GM12878 (cell line): ENCODE measurements around the gene CYBB. TPM values are rescaled to one million over a fixed set of nuclear protein-coding genes. Genes with fewer than 3 reads are reported as not detected.

Experiments used
- polyA plus RNA-seq, 11 experiments: library from polyadenylated mRNA; depleted of rRNA in 4 of 11; unstranded in 6 of 11; stranded (reverse) in 5 of 11; fragments of >200 nt; fragmentation: Nextera tagmentation in 4 of 11; fragmentation: Illumina TruSeq in 1 of 11; extraction: Ambion mirVana in 4 of 11; extraction: Trizol in 1 of 11; gene quantifications; 1 replicate in 1 of 11; 2 replicates in 10 of 11; pipeline versions ENCODE4 v1.2.1 to v1.2.3, GENCODE V29; 2011 to 2016; ENCODE audit warnings: inconsistent platforms in 2 of 11, missing spikeins in 2 of 11, low read depth in 1 of 11
- total RNA-seq, 4 experiments: library from RNA; depleted of rRNA in 3 of 4; stranded (reverse); fragments of >200 nt in 3 of 4; fragmentation: Illumina TruSeq in 1 of 4; extraction: Trizol in 1 of 4; gene quantifications; 2 replicates each; pipeline versions ENCODE4 v1.2.1 to v1.2.3, GENCODE V29; 2013 to 2021

The CYBB gene
- total and polyA plus RNA-seq, 10 of the 15 experiments (the other 5 are each of a cell fraction or from before 2014, with no cell fraction given), result 6.2 to 73.9 (median 24.8) TPM

Other genes starting within 250 kb of the CYBB start
- not detected in 2 replicates for gene LANCL3, start 208.4 kb upstream of the CYBB start, total RNA-seq (2014; rRNA removed)
- not detected in 2 replicates for gene LANCL3, start 208.4 kb upstream of the CYBB start, total RNA-seq (2014; rRNA removed; fragmentation: Illumina TruSeq; extraction: Trizol)
- gene LANCL3, start 208.4 kb upstream of the CYBB start, total RNA-seq (2021), result not detected in 2 replicates
- gene LANCL3, start 208.4 kb upstream of the CYBB start, polyA plus RNA-seq (2011; rRNA removed), result not detected in 2 replicates
- gene LANCL3, start 208.4 kb upstream of the CYBB start, polyA plus RNA-seq (2014; fragmentation: Illumina TruSeq; extraction: Trizol), result not detected in 2 replicates
- not detected for gene LANCL3, start 208.4 kb upstream of the CYBB start, polyA plus RNA-seq (2014; fragmentation: Nextera tagmentation; extraction: Ambion mirVana)
- gene LANCL3, start 208.4 kb upstream of the CYBB start, polyA plus RNA-seq (2014; rRNA removed), result not detected in 2 replicates
- gene LANCL3, start 208.4 kb upstream of the CYBB start, polyA plus RNA-seq (2016; fragmentation: Nextera tagmentation; extraction: Ambion mirVana), result not detected
- not detected in 2 replicates for gene XK, start 94.3 kb upstream of the CYBB start, total RNA-seq (2014; rRNA removed)
- not detected in 2 replicates for gene XK, start 94.3 kb upstream of the CYBB start, total RNA-seq (2014; rRNA removed; fragmentation: Illumina TruSeq; extraction: Trizol)
- gene XK, start 94.3 kb upstream of the CYBB start, total RNA-seq (2021), result not detected in 2 replicates
- not detected in 2 replicates for gene XK, start 94.3 kb upstream of the CYBB start, polyA plus RNA-seq (2011; rRNA removed)
- gene XK, start 94.3 kb upstream of the CYBB start, polyA plus RNA-seq (2014; fragmentation: Illumina TruSeq; extraction: Trizol), result 0.08 TPM in 1 of 2 replicates, not detected in the other
- not detected for gene XK, start 94.3 kb upstream of the CYBB start, polyA plus RNA-seq (2014; fragmentation: Nextera tagmentation; extraction: Ambion mirVana)
- gene XK, start 94.3 kb upstream of the CYBB start, polyA plus RNA-seq (2014; rRNA removed), result not detected in 2 replicates
- not detected for gene XK, start 94.3 kb upstream of the CYBB start, polyA plus RNA-seq (2016; fragmentation: Nextera tagmentation; extraction: Ambion mirVana)
- gene DYNLT3, start 67.5 kb downstream of the CYBB start, total RNA-seq (2014; rRNA removed), result 9.7 and 12.9 TPM in 2 replicates
- gene DYNLT3, start 67.5 kb downstream of the CYBB start, total RNA-seq (2014; rRNA removed; fragmentation: Illumina TruSeq; extraction: Trizol), result 11.9 and 12.7 TPM in 2 replicates
- 8.0 and 8.3 TPM in 2 replicates for gene DYNLT3, start 67.5 kb downstream of the CYBB start, total RNA-seq (2021)
- 15.6 and 24.8 TPM in 2 replicates for gene DYNLT3, start 67.5 kb downstream of the CYBB start, polyA plus RNA-seq (2011; rRNA removed)
- 11.7 and 16.8 TPM in 2 replicates for gene DYNLT3, start 67.5 kb downstream of the CYBB start, polyA plus RNA-seq (2014; fragmentation: Illumina TruSeq; extraction: Trizol)
- 10 to 100 TPM; 14.9 to 19.2 TPM for gene DYNLT3, start 67.5 kb downstream of the CYBB start, polyA plus RNA-seq (2014; fragmentation: Nextera tagmentation; extraction: Ambion mirVana)
- gene DYNLT3, start 67.5 kb downstream of the CYBB start, polyA plus RNA-seq (2014; rRNA removed), result 8.0 and 10.0 TPM in 2 replicates
- 10 to 100 TPM; 13.7 to 13.8 TPM for gene DYNLT3, start 67.5 kb downstream of the CYBB start, polyA plus RNA-seq (2016; fragmentation: Nextera tagmentation; extraction: Ambion mirVana)
- gene SYTL5, start 226.5 kb downstream of the CYBB start, total RNA-seq (2014; rRNA removed), result 0.11 TPM in 1 of 2 replicates, not detected in the other
- 0.04 and 0.05 TPM in 2 replicates for gene SYTL5, start 226.5 kb downstream of the CYBB start, total RNA-seq (2014; rRNA removed; fragmentation: Illumina TruSeq; extraction: Trizol)
- gene SYTL5, start 226.5 kb downstream of the CYBB start, total RNA-seq (2021), result 0.13 TPM in 1 of 2 replicates, not detected in the other
- gene SYTL5, start 226.5 kb downstream of the CYBB start, polyA plus RNA-seq (2011; rRNA removed), result 0.20 and 0.39 TPM in 2 replicates
- 0.04 and 0.16 TPM in 2 replicates for gene SYTL5, start 226.5 kb downstream of the CYBB start, polyA plus RNA-seq (2014; fragmentation: Illumina TruSeq; extraction: Trizol)
- gene SYTL5, start 226.5 kb downstream of the CYBB start, polyA plus RNA-seq (2014; fragmentation: Nextera tagmentation; extraction: Ambion mirVana), result under 1 TPM; 0.02 to 0.09 TPM
- 0.01 TPM in 2 replicates for gene SYTL5, start 226.5 kb downstream of the CYBB start, polyA plus RNA-seq (2014; rRNA removed)
- gene SYTL5, start 226.5 kb downstream of the CYBB start, polyA plus RNA-seq (2016; fragmentation: Nextera tagmentation; extraction: Ambion mirVana), result not detected